ENCODE results near the gene SARS1. TPM values are rescaled to one million over a fixed set of nuclear protein-coding genes. Genes with fewer than 3 reads are reported as not detected.
"Not testable (repeated sequence)": the region's sequence is repeated elsewhere in the genome, so short reads cannot be mapped to it uniquely, and the experiment has no call there.

SARS1 gene
- total and polyA plus RNA-seq, 7 experiments from 2014 or later = 110 to 179 (median 135) TPM

DNA sequence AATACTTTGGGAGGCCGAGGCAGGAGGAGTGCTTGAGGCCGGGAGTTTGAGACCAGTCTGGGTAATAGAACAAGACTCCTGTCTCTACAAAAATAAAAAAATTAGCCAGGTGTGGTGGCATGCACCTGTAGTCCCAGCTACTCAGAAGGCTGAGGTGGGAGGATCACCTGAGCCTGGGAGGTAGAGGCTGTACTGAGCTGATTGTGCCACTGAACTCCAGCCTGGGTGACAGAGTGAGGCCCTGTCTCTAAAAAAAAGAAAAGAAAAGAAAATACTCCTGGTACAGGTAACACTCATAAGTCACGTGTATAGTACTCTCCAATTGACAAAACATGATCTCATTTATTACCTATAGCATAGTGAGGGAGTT lies 33.0 kb upstream of the SARS1 start:
- H3K36me3 Mint-ChIP-seq; H3K9me3 Mint-ChIP-seq; H3K27ac ChIP-seq (ENCODE audit: low read depth, low read length); H3K36me3 ChIP-seq (ENCODE audit: control insufficient read depth in 2 of 3, insufficient read depth in 3 of 3, low read length in 3 of 3); H3K27ac Mint-ChIP-seq; H3K4me1 ChIP-seq (ENCODE audit: control insufficient read depth in 2 of 2, insufficient read depth in 2 of 2, low read length in 2 of 2); DNase-seq; H3K9me3 ChIP-seq (ENCODE audit: control insufficient read depth in 2 of 3, low read length in 3 of 3); intact Hi-C loops (cut with micrococcal nuclease); H3K27me3 ChIP-seq (ENCODE audit: control insufficient read depth in 2 of 2, insufficient read depth in 2 of 2, low read length in 2 of 2); H3K27me3 Mint-ChIP-seq; H3K4me3 ChIP-seq (ENCODE audit: low read length); H3K4me3 Mint-ChIP-seq; CTCF ChIA-PET; ATAC-seq; POLR2A ChIA-PET; H3K4me1 Mint-ChIP-seq: not testable (repeated sequence)

DNA sequence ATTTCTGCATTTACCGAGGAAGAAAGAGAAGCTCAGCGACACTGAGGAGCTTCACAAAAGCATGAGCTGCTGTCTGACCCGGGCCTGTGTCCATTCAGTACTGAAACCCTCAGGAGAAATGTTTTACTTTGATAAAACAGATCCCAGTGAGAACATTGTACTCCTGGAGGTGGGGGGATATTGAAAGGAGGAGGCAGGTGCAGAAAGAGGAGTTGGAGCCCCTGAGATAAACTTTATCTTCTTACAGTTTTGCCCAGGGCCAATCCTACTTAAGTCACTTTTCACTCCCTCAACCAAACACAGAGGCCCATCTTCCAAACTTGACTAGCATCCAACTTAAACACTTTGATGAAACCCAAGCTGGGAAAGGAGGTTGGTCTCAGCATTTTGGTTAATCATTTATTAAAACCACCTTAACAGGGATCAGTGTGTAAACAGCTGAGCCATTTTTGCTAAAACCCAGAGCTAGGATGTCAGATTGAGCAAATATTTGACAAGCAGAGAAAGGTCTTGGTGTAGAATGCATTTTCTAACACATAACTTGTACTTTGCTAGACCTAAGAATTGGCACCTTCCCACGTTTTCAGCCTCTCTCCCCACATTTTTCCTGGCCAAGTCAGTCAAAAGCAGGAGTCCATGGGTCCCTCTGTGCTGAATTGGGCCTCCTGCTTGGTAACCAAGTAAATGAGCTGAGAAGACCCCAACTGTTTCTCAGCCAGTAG lies 32.5 kb upstream of the SARS1 start:
- Mint-ChIP-seq H3K36me3 (peaks cover 0 to 6% (median 2%) of the 10 kb centered on the region in 5 donors), H3K27me3 (no peaks in the 10 kb centered on the region), H3K9me3 (peaks cover 0 to 1% (median 0%) of the 10 kb centered on the region in 11 donors), H3K4me3 (no peak overlapping the region), H3K4me1 (peaks cover 0 to 2% (median 0%) of the 10 kb centered on the region in 7 donors), H3K27ac (no peak overlapping the region)
- no peaks in the 10 kb centered on the region for H3K36me3 ChIP-seq (ENCODE audit: control insufficient read depth in 2 of 3, insufficient read depth in 3 of 3, low read length in 3 of 3)
- H3K9me3 ChIP-seq (ENCODE audit: control insufficient read depth in 2 of 3, low read length in 3 of 3) = no peaks in the 10 kb centered on the region
- no peaks in the 10 kb centered on the region for H3K4me1 ChIP-seq (ENCODE audit: control insufficient read depth in 2 of 2, insufficient read depth in 2 of 2, low read length in 2 of 2)
- no peak for DNase-seq
- POLR2A ChIA-PET = no interaction called here
- CTCF ChIA-PET = no interaction called here
- no peak overlapping the region for H3K27ac ChIP-seq (ENCODE audit: low read depth, low read length)
- H3K27me3 ChIP-seq (ENCODE audit: control insufficient read depth in 2 of 2, insufficient read depth in 2 of 2, low read length in 2 of 2) = no peaks in the 10 kb centered on the region
- intact Hi-C loops (cut with micrococcal nuclease) = no loop called here
- no peak overlapping the region for H3K4me3 ChIP-seq (ENCODE audit: low read length)
- ATAC-seq = no peak

DNA sequence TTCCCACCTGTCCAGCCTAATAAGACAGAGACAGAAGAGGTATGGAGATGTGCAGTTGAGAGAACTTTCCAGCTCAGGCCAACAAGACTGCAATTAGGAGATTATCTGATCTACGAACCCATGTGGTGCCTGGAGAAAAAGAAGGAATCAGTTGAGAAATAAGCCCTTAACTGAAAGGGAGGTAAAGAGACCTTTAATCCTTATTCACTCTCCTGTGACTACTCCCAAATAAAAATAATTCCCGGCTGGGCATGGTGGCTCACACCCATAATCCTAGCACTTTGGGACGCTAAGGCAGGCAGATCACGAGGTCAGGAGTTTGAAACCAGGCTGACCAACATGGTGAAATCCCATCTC lies 31.9 kb upstream of the SARS1 start:
- Mint-ChIP-seq H3K27me3 (no peaks in the 10 kb centered on the region), H3K36me3 (peaks cover 0 to 4% (median 0%) of the 10 kb centered on the region in 5 donors), H3K4me1 (peaks cover 0 to 2% (median 0%) of the 10 kb centered on the region in 7 donors), H3K4me3 (no peak overlapping the region), H3K27ac (no peak overlapping the region), H3K9me3 (no peaks in the 10 kb centered on the region)
- POLR2A ChIA-PET = no interaction called here
- no peaks in the 10 kb centered on the region for H3K36me3 ChIP-seq (ENCODE audit: control insufficient read depth in 2 of 3, insufficient read depth in 3 of 3, low read length in 3 of 3)
- no peaks in the 10 kb centered on the region for H3K4me1 ChIP-seq (ENCODE audit: control insufficient read depth in 2 of 2, insufficient read depth in 2 of 2, low read length in 2 of 2)
- H3K27ac ChIP-seq (ENCODE audit: low read depth, low read length) = no peak overlapping the region
- intact Hi-C loops (cut with micrococcal nuclease) = no loop called here
- CTCF ChIA-PET = no interaction called here
- DNase-seq (no peak), ATAC-seq (no peak)
- no peaks in the 10 kb centered on the region for H3K9me3 ChIP-seq (ENCODE audit: control insufficient read depth in 2 of 3, low read length in 3 of 3)
- H3K4me3 ChIP-seq (ENCODE audit: low read length) = no peak overlapping the region
- H3K27me3 ChIP-seq (ENCODE audit: control insufficient read depth in 2 of 2, insufficient read depth in 2 of 2, low read length in 2 of 2) = no peaks in the 10 kb centered on the region

DNA sequence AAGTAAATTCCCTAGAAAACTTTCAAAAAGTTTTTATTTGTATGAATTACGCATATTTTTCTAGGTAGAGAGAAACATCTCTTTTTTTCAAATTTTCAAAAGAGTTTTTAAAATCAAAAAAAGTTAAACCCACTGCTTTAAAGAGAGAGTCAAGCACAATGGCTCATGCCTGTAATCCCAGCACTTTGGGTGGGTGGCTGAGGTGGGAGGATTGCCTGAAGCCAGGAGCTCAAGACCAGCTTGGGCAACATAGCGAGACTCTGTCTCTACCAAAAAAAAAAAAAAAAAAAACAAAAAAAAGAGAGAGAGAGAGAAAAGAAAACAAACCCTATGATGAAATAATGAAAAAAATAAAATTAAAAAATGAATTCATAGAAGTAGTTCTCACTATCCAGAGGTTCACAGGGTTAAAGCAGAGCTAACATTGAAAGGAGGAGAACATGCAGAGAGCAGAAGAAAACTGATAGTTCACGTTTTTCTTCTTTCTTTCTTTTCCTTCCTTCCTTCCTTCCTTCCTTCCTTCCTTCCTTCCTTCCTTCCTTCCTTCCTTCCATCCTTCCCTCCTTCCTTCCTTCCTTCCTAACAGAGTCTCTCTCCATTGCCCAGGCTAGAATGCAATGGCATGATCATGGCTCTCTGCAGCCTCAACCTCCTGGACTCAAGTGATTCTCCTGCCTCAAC lies 30.5 kb upstream of the SARS1 start:
- H3K27ac ChIP-seq (ENCODE audit: low read depth, low read length) = no peak overlapping the region
- no peaks in the 10 kb centered on the region for H3K36me3 ChIP-seq (ENCODE audit: control insufficient read depth in 2 of 3, insufficient read depth in 3 of 3, low read length in 3 of 3)
- Mint-ChIP-seq H3K9me3 (no peaks in the 10 kb centered on the region), H3K27me3 (no peaks in the 10 kb centered on the region), H3K4me1 (peaks cover 0 to 2% (median 0%) of the 10 kb centered on the region in 7 donors), H3K27ac (peak overlapping the region in 1 of 9 donors; percentile 50), H3K36me3 (peaks cover 0 to 3% (median 0%) of the 10 kb centered on the region in 5 donors), H3K4me3 (no peak overlapping the region)
- POLR2A ChIA-PET = no interaction called here
- no peaks in the 10 kb centered on the region for H3K27me3 ChIP-seq (ENCODE audit: control insufficient read depth in 2 of 2, insufficient read depth in 2 of 2, low read length in 2 of 2)
- H3K9me3 ChIP-seq (ENCODE audit: control insufficient read depth in 2 of 3, low read length in 3 of 3) = no peaks in the 10 kb centered on the region
- no peak overlapping the region for H3K4me3 ChIP-seq (ENCODE audit: low read length)
- H3K4me1 ChIP-seq (ENCODE audit: control insufficient read depth in 2 of 2, insufficient read depth in 2 of 2, low read length in 2 of 2) = no peaks in the 10 kb centered on the region
- CTCF ChIA-PET = no interaction called here
- intact Hi-C loops (cut with micrococcal nuclease) = no loop called here
- ATAC-seq (no peak), DNase-seq (no peak)

DNA sequence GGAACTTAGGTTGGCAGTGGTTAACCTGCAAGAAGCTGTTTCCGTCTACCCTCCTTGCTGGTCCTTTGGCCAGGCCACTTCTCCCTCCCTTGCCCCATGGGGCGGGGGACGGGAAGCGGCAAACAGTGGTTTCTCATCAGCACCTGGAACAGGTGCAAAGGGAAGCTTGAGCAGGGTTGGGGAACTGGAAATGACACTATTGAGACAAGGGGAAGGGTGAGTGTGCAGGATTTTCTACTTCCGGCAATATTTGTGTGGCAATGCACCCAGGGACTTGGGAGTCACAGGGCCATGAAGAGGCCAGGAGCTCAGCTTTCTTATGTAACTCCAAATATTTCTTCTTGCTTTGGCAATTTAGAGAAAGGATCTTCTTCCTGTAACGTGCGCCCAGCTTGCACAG lies 29.0 kb upstream of the SARS1 start:
- H3K4me3 ChIP-seq (ENCODE audit: low read length) = no peak overlapping the region
- Mint-ChIP-seq H3K9me3 (no peaks in the 10 kb centered on the region), H3K36me3 (no peaks in the 10 kb centered on the region), H3K4me1 (peaks cover 0 to 10% (median 4%) of the 10 kb centered on the region in 7 donors), H3K27me3 (no peaks in the 10 kb centered on the region), H3K4me3 (no peak overlapping the region), H3K27ac (no peak overlapping the region)
- no peaks in the 10 kb centered on the region for H3K9me3 ChIP-seq (ENCODE audit: control insufficient read depth in 2 of 3, low read length in 3 of 3)
- intact Hi-C loops (cut with micrococcal nuclease) = no loop called here
- DNase-seq = no peak
- H3K36me3 ChIP-seq (ENCODE audit: control insufficient read depth in 2 of 3, insufficient read depth in 3 of 3, low read length in 3 of 3) = no peaks in the 10 kb centered on the region
- H3K27me3 ChIP-seq (ENCODE audit: control insufficient read depth in 2 of 2, insufficient read depth in 2 of 2, low read length in 2 of 2) = no peaks in the 10 kb centered on the region
- no peak overlapping the region for H3K27ac ChIP-seq (ENCODE audit: low read depth, low read length)
- peak; percentile 57 for ATAC-seq
- POLR2A ChIA-PET = no interaction called here
- H3K4me1 ChIP-seq (ENCODE audit: control insufficient read depth in 2 of 2, insufficient read depth in 2 of 2, low read length in 2 of 2) = no peaks in the 10 kb centered on the region
- CTCF ChIA-PET = no interaction called here

DNA sequence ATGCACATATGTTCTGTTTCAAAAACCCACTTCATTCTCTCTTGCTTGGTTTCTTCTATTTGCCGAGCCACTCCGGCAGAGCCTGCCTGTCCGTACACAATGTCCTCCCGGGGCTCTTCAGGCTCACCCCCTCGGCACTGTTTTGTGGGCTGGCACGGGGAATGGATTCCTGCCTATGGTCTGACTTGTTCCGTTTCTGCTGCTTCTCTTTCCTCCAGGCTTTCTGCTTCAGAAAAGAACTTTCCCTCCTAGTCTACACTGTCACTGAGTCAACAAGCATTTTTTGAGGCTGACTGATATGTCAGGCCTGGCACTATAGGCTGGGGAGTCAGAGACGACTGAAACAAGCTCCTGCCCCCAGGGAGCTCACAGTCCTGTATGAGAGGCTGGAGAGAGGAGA lies 28.4 kb upstream of the SARS1 start:
- no peak for ATAC-seq
- Mint-ChIP-seq H3K9me3 (no peaks in the 10 kb centered on the region), H3K27ac (no peak overlapping the region), H3K36me3 (no peaks in the 10 kb centered on the region), H3K27me3 (no peaks in the 10 kb centered on the region), H3K4me1 (peaks cover 0 to 10% (median 4%) of the 10 kb centered on the region in 7 donors), H3K4me3 (no peak overlapping the region)
- Histone ChIP-seq H3K27ac (ENCODE audit: low read depth, low read length) (no peak overlapping the region), H3K4me1 (ENCODE audit: control insufficient read depth in 2 of 2, insufficient read depth in 2 of 2, low read length in 2 of 2) (no peaks in the 10 kb centered on the region), H3K9me3 (ENCODE audit: control insufficient read depth in 2 of 3, low read length in 3 of 3) (no peaks in the 10 kb centered on the region), H3K36me3 (ENCODE audit: control insufficient read depth in 2 of 3, insufficient read depth in 3 of 3, low read length in 3 of 3) (no peaks in the 10 kb centered on the region), H3K27me3 (ENCODE audit: control insufficient read depth in 2 of 2, insufficient read depth in 2 of 2, low read length in 2 of 2) (no peaks in the 10 kb centered on the region), H3K4me3 (ENCODE audit: low read length) (no peak overlapping the region)
- ChIA-PET POLR2A (no interaction called here), CTCF (no interaction called here)
- DNase-seq = no peak
- intact Hi-C loops (cut with micrococcal nuclease) = no loop called here
